Thoracic aorta (tissue), 2 donors: ENCODE results near the gene MS4A10. TPM values are rescaled to one million over a fixed set of nuclear protein-coding genes. Genes with fewer than 3 reads are reported as not detected.

Experiments
- ATAC-seq: fragments of 150-250 bp; one replicate; pipeline ENCODE4 v1.8.0; 2017; ENCODE audit warnings: low read depth; ENCODE audit not compliant: insufficient number of reproducible peaks, low FRiP score
- DNase-seq: peaks from one replicate; pipeline ENCODE4 v3.0.0-alpha.2; 2020; ENCODE audit warnings: low spot score
- H3K27ac ChIP-seq, 2 donors: fragments of 200-600 bp; sonication (generic); 1 replicate in 1 of 2; 2 replicates in 1 of 2; pipeline ENCODE4 v1.5.1; 2016; ENCODE audit warnings: mild to moderate bottlenecking in 2 of 2, moderate library complexity in 2 of 2
- H3K27me3 ChIP-seq: fragments of 200-600 bp; sonication (generic); replicated peaks from 2 replicates; pipeline ENCODE4 v1.6.0; 2016; ENCODE audit warnings: mild to moderate bottlenecking; ENCODE audit not compliant: insufficient read depth
- H3K36me3 ChIP-seq: fragments of 200-600 bp; sonication (generic); one replicate; pipeline ENCODE4 v1.5.1; 2016
- H3K4me1 ChIP-seq, 2 donors: fragments of 200-600 bp; sonication (generic); 1 replicate in 1 of 2; 2 replicates in 1 of 2; pipeline versions ENCODE4 v1.5.1 to v1.6.0; 2016; ENCODE audit warnings: low read depth in 2 of 2, mild to moderate bottlenecking in 1 of 2; ENCODE audit not compliant: control insufficient read depth in 1 of 2
- H3K4me3 ChIP-seq: fragments of 200-600 bp; sonication (generic); 2 replicates; pipeline ENCODE4 v1.5.1; 2016; ENCODE audit warnings: mild to moderate bottlenecking
- H3K9me3 ChIP-seq: fragments of 200-600 bp; sonication (generic); 2 replicates; pipeline ENCODE4 v1.5.1; 2016
- CTCF ChIP-seq: fragments of 200-600 bp; sonication (generic); IDR thresholded peaks from one replicate; pipeline ENCODE4 v1.5.1; 2019; ENCODE audit warnings: antibody characterized with exemption
- total RNA-seq, 2 donors: library from RNA; depleted of rRNA; stranded (reverse); fragments of >200 nt; gene quantifications; one replicate each; pipeline versions ENCODE4 v1.1.0 to v1.2.3, GENCODE V29; 2016

Gene MS4A10
- total RNA-seq, 2 donors from 2014 or later = not detected

- no peaks in the 10 kb centered on the region for H3K27me3 ChIP-seq
- ATAC-seq (no peak), DNase-seq (no peak)
- no peak overlapping the region for H3K4me3 ChIP-seq
- H3K9me3 ChIP-seq = no peaks in the 10 kb centered on the region
- no peaks in the 10 kb centered on the region for H3K36me3 ChIP-seq
- H3K27ac ChIP-seq = no peak overlapping the region
- H3K4me1 ChIP-seq = peaks cover 0 to 7% of the 10 kb centered on the region in 2 donors
- TF ChIP-seq CTCF = no peak
Observed at GRCh38 chr11:60776167-60776566, 9.0 kb upstream of the MS4A10 start.

- no peak for TF ChIP-seq CTCF
- Histone ChIP-seq H3K27ac (no peak overlapping the region), H3K4me3 (no peak overlapping the region), H3K4me1 (peaks cover 0 to 7% of the 10 kb centered on the region in 2 donors), H3K9me3 (no peaks in the 10 kb centered on the region), H3K36me3 (no peaks in the 10 kb centered on the region), H3K27me3 (no peaks in the 10 kb centered on the region)
- DNase-seq (no peak), ATAC-seq (no peak)
Observed at GRCh38 chr11:60777106-60777505, 8.0 kb upstream of the MS4A10 start.

- Histone ChIP-seq H3K4me3 (no peak overlapping the region), H3K36me3 (no peaks in the 10 kb centered on the region), H3K27me3 (no peaks in the 10 kb centered on the region), H3K27ac (no peak overlapping the region), H3K4me1 (peaks cover 0 to 7% of the 10 kb centered on the region in 2 donors), H3K9me3 (no peaks in the 10 kb centered on the region)
- no peak for DNase-seq
- no peak for TF ChIP-seq CTCF
- peak; percentile 34 for ATAC-seq
Observed at GRCh38 chr11:60777572-60777971, 7.6 kb upstream of the MS4A10 start.

- no peak for ATAC-seq
- no peaks in the 10 kb centered on the region for H3K27me3 ChIP-seq
- no peak overlapping the region for H3K27ac ChIP-seq
- DNase-seq = no peak
- no peaks in the 10 kb centered on the region for H3K36me3 ChIP-seq
- TF ChIP-seq CTCF = no peak
- H3K4me3 ChIP-seq = no peak overlapping the region
- peaks cover 0 to 1% of the 10 kb centered on the region in 2 donors for H3K4me1 ChIP-seq
- no peaks in the 10 kb centered on the region for H3K9me3 ChIP-seq
Observed at GRCh38 chr11:60780065-60780464, 5.1 kb upstream of the MS4A10 start.

- no peaks in the 10 kb centered on the region for H3K9me3 ChIP-seq
Observed at GRCh38 chr11:60780774-60781173, 4.4 kb upstream of the MS4A10 start.

More at GRCh38 chr11:60780774-60781173, 4.4 kb upstream of the MS4A10 start:
- TF ChIP-seq CTCF = no peak
- H3K4me1 ChIP-seq = no peaks in the 10 kb centered on the region
- DNase-seq (no peak), ATAC-seq (no peak)
- H3K4me3 ChIP-seq = no peak overlapping the region
- no peaks in the 10 kb centered on the region for H3K27me3 ChIP-seq
- no peaks in the 10 kb centered on the region for H3K36me3 ChIP-seq
- H3K27ac ChIP-seq = no peak overlapping the region
